H7 (cell line): ENCODE data around the gene AQP9. TPM values are rescaled to one million over a fixed set of nuclear protein-coding genes. Genes with fewer than 3 reads are reported as not detected.

Experiments
- DNase-seq: peaks from one replicate; pipeline ENCODE4 v3.0.0; 2012
- H3K27me3 ChIP-seq: 2 replicates; pipeline ENCODE4 v1.6.0; 2011; ENCODE audit warnings: mild to moderate bottlenecking, low read length; ENCODE audit not compliant: control insufficient read depth, insufficient read depth
- H3K36me3 ChIP-seq: replicated peaks from 2 replicates; pipeline ENCODE4 v1.5.1; 2011; ENCODE audit warnings: low read length; ENCODE audit not compliant: control insufficient read depth, insufficient read depth
- H3K4me3 ChIP-seq: 2 replicates; pipeline ENCODE4 v1.5.1; 2011; ENCODE audit warnings: low read depth, mild to moderate bottlenecking, control low read depth, low read length, moderate library complexity; ENCODE audit not compliant: insufficient read depth
- total RNA-seq: library from RNA; depleted of rRNA; stranded (reverse); fragments of >200 nt; shearing (Covaris generic); gene quantifications from 2 replicates; pipeline ENCODE4 v1.2.3, GENCODE V29; 2014

AQP9 gene
- total RNA-seq, 1 experiment from 2014 or later: not detected

DNA sequence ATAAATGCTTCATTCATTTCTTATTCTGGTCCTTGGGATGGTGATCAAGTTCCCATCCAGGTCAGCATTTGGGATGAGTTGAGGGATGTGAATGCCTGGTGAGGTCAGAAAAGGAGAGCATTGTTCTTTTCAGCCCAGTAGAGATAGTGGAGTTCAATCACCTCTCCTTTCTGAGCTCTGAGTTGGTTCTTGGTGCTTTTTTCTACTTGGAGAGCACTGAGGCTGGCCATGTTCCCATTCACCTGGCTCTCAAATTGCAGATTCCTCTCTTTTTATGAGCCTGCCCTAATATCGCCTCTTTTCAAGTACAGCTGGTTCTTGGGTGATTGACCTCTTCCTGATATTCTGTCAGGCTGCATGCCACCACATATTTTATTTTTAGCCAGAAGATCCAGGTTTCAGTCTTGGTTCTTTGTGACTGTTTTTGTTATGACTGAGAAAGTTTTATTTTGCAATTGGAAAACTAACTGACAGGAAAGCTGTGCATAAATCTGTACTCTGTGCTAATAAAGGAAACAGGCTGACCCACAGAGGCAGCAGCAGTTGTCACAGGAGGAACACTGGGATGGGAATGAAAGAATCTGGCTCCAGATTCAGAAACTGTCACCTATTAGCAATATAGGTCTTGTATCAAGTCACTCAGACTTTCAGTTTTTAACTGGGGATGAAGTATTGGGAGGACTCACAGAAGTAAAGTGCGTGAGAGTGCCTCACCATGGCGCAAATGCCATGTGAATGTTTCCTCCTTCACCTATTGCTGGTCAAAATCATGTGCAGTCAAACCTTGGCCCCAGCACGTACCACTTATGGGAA, 10.7 kb downstream of the AQP9 start:
- H3K27me3 ChIP-seq: no peaks in the 10 kb centered on the region
- no peak for DNase-seq
- H3K36me3 ChIP-seq: no peaks in the 10 kb centered on the region
- no peak overlapping the region for H3K4me3 ChIP-seq

DNA sequence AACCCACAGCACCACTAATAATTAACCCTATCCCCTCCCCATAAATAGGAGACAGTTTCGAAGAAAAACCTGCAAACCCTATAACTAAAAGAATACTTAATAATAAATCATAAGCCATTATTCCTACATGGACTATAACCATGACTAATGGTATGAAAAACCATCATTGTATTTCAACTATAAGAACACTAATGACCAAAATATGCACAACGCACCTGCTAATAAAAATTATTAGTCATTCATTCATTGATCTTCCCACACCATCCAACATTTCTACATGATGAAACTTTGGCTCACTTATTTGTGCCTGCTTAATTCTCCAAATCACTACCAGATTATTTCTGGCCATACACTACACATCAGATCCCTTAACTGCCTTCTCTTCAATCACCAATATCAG, 16.6 kb downstream of the AQP9 start:
- no peak for DNase-seq
- H3K27me3 ChIP-seq: no peaks in the 10 kb centered on the region
- H3K36me3 ChIP-seq: no peaks in the 10 kb centered on the region
- H3K4me3 ChIP-seq: no peak overlapping the region

DNA sequence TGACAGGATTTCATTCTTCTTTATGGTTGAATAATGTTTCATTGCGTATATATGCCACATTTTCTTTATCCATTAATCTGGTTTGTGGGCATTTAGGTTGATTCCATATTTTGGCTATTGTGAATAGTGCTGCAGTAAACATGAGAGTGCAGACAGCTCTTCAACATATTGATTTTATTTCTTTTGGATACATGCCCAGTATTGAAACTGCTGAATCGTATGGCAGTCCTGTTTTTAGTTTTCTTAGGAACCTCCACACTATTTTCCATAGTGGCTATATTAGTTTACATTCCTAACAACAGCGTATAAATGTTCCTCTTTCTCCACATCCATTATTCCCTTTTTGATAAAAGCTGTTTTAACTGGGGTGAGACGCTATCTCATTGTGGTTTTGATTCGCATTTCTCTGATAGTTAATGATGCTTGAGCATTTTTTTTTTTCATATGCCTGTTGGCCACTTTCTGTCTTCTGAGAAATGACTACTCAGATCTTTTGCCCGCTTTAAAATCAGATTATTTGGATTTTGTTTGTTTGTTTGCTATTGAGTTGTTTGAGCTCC, 21.7 kb downstream of the AQP9 start:
- no peaks in the 10 kb centered on the region for H3K27me3 ChIP-seq
- H3K4me3 ChIP-seq: no peak overlapping the region
- no peaks in the 10 kb centered on the region for H3K36me3 ChIP-seq
- no peak for DNase-seq

DNA sequence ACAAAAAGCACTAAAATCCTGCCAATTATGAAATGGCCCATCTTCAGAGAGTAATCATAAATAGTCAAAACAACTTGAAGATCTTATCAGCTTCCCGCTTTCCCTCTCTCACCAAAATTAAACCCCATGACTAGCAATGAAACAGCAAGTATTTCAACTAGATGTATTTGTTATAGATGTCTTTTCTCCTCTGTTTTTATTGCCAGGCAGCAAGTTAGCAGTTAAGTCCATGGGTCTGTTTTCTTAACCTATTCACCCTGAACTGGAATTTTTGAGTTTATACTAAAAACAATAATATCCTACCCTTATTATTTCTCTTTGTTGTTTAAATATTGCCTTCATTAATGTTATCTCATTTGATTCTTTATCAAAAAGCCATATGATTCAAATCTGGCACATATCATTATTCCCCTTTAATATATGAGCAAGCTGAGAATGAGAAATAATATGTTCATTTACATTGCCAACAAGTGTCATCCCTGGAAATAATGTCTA, 23.3 kb downstream of the AQP9 start:
- Histone ChIP-seq H3K36me3 (no peaks in the 10 kb centered on the region), H3K27me3 (no peaks in the 10 kb centered on the region), H3K4me3 (no peak overlapping the region)
- no peak for DNase-seq

DNA sequence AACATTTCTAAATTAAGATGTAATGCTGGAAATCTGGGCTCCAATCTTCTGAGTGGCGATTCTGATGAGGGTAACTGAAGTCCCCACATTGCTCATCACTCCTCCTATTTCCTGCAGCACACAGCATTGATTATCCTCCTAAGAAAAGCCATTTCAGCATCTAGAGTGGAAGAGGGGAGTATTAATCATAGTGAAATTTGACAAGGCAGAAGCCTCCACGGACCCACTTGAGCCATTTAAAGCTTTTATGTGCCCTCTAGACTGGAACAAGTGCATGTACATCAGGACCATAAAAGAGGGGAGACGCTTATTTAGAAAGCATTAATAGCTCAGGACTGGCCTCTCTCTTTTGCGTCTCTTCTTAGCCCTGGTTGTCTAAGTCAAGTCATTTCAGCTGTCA, 25.8 kb downstream of the AQP9 start:
- DNase-seq: no peak
- no peaks in the 10 kb centered on the region for H3K27me3 ChIP-seq
- no peak overlapping the region for H3K4me3 ChIP-seq
- no peaks in the 10 kb centered on the region for H3K36me3 ChIP-seq

DNA sequence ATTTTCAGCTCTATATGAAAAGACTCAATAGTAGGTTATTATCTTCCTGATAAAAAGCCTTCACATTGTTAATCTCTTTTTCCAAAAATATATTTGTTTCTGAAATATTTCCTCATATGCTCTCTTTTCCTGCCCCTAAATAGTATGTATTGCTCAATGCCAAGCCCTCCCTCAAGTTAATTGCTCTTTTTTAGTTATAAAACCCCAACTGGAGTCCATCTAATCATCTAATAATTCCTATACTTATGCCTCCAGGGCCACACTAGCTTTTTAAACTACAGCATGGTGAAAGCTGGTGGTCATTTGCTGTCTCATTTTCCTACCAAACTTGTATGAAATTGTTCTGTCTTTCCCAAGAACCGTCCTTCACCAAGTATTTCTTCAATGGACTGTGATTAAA, 26.7 kb downstream of the AQP9 start:
- Histone ChIP-seq H3K36me3 (no peaks in the 10 kb centered on the region), H3K4me3 (no peak overlapping the region), H3K27me3 (no peaks in the 10 kb centered on the region)
- no peak for DNase-seq

DNA sequence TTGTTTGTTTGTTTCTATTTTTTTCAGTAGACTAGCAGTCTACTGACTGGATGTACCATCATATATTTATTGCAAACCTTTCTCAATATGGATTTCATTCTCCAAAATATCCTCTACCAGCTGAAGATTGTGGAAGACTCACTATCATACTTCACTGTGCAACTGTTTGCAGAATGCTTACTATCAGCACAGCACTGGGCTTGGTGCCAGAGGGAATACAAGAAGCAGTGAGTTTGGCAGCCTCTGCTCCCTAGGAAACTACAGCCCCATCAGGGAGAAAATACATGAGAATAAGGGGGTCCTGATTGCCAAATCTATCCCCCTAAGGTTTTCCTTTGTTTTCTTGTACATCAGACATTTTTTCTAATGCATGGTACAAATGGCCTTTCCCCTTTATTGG, 27.5 kb downstream of the AQP9 start:
- no peak for DNase-seq
- Histone ChIP-seq H3K4me3 (no peak overlapping the region), H3K36me3 (no peaks in the 10 kb centered on the region), H3K27me3 (no peaks in the 10 kb centered on the region)

DNA sequence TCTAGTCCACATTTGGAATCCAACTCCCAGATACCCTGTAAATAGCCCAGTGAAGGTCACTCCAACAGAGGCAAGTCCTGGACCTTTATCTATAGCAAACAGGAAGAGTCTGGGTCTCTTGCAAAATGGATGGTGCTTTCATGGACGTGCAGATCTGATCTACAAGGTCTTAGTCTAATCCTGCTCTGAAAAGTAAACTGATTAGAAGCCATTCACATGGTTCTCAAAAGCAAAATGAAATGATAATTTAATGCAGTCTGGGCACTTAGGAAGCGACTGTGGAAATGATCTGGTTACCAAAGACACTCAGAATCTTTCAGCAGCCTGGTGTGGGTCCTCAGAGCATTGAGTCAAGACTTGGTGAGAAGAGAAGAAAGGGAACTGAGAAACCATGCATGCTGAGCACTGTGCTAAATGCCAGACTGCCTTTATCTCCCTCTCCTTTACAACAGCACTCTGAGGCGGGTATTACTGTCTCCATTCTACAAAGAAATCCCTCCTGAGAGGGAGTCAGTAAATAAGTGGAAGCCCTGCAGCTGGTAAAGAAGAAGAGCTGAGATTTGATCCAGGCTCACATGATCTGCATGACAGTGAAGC, 29.0 kb downstream of the AQP9 start:
- H3K4me3 ChIP-seq: no peak overlapping the region
- DNase-seq: no peak

DNA sequence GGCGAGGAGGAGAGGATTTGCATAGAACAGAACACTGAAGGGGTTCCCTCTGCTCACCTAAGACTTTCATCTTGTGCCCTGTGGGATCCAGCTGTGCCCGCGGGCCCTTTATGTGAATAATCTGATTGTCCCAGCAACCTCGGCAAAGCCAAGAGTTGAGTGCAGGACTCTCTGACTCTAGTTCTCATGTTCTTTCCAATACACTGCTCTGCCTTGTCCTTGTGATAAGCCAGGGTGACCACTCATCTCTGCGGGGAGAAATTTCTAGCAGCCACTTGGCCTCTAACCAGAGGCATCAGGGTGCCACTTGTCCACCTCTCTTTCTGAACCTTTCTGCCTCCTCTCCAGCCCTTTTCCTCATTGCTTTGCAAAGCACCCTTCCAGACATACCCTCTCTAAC, 31.8 kb downstream of the AQP9 start:
- H3K36me3 ChIP-seq: no peaks in the 10 kb centered on the region
- DNase-seq: no peak

More for the DNA sequence above, 29.0 kb downstream of the AQP9 start:
- Histone ChIP-seq H3K27me3 (no peaks in the 10 kb centered on the region), H3K36me3 (no peaks in the 10 kb centered on the region)

DNA sequence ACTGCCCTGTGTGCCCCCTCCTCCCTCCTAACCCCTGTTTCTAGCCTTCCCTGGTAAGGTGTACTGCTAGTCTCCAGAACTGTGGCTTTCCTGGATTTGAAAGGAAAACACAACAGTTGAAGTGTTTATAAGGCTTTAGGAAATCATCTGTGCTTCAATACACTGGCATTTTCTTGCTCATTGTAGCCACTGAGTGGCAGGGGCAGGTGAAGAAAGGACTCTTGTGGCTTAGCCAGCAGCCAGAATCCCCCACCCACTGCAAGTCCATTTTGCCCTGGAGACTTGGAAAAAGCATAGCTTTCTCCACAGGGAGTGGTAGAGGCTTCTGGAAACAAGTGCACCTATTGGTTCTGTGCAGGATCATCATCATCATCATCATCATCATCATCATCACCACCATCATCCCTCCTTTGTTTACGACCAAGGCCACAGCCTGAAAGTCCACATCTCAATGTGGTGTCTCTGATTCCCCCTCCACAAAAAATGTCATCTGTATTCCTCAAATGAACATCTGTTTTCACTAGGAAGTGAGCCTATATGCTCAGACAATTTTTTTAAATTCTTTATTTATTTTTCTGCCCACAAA, 33.4 kb downstream of the AQP9 start:
- H3K4me3 ChIP-seq: no peak overlapping the region
- H3K36me3 ChIP-seq: no peaks in the 10 kb centered on the region
- no peak for DNase-seq
- no peaks in the 10 kb centered on the region for H3K27me3 ChIP-seq

More for the DNA sequence above, 31.8 kb downstream of the AQP9 start:
- H3K27me3 ChIP-seq: no peaks in the 10 kb centered on the region
- no peak overlapping the region for H3K4me3 ChIP-seq

DNA sequence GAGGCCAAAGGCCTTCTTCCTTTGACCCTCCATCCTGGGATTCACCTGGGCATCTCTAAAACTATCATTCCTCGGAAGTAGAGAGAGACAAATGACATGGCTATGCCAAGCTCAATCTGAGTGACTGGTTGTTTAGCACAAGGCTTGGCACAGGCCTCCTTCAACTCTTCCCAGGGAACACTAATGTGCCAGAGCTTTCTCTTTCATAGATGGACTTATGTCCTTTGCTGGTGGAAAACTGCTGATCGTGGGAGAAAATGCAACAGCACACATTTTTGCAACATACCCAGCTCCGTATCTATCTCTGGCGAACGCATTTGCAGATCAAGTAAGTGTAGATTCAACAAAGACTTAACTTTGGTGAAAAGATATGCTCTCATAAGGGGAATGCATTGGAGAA, 36.5 kb downstream of the AQP9 start:
- no peak for DNase-seq
- Histone ChIP-seq H3K27me3 (no peaks in the 10 kb centered on the region), H3K36me3 (no peaks in the 10 kb centered on the region), H3K4me3 (no peak overlapping the region)

DNA sequence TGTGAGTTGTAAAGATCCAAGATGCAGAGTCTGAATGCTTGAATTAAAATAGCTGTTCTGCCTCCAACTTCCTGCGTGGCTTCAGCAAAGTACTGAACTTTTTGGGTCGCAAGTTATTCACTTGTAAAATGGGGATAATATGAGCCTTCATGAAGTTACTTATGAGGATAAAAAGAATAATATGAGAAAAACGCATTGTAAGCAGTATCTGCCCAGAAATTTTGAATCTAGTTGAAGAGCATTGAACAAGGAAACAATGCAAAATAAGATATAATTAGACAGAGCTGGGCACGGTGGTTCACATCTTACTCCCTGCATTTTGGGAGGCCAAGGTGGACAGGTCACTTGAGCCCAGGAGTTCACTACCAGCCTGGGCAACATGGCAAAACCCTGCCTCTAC, 37.8 kb downstream of the AQP9 start:
- DNase-seq: no peak
- Histone ChIP-seq H3K4me3 (no peak overlapping the region), H3K27me3 (no peaks in the 10 kb centered on the region), H3K36me3 (no peaks in the 10 kb centered on the region)

DNA sequence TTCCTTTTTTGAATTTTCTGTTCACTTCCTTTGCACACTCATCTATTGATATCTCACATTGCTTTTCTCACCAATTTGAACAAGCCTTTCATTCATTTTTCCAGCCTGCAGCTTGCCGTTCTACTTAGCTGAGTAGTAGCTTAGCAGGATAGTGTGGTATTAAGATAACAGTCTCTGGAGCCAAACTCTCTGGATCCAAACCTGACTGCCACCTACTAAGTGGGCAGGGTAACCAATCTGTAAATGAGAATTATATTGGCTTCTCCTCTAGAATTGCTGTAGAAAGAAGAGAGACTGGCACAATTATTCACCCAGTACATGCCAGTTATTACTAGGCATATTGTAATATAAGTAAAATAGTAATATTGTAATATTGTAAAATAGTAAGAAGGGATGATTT, 40.5 kb downstream of the AQP9 start:
- Histone ChIP-seq H3K4me3 (no peak overlapping the region), H3K36me3 (no peaks in the 10 kb centered on the region), H3K27me3 (no peaks in the 10 kb centered on the region)
- DNase-seq: no peak

DNA sequence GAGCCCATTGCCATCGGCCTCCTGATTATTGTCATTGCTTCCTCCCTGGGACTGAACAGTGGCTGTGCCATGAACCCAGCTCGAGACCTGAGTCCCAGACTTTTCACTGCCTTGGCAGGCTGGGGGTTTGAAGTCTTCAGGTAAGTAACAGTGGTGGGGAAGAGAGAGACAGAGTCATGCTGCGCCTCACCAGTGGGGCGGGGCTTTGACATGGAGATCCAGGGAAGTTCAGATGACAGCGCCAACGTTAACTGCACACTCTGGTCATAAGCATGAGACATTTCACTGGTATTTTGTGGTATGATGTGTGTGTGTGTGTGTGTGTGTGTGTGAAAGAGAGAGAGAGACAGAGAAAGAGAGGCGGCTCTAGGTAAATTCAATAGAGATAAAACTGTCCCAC, 41.0 kb downstream of the AQP9 start:
- Histone ChIP-seq H3K36me3 (no peaks in the 10 kb centered on the region), H3K4me3 (no peak overlapping the region), H3K27me3 (no peaks in the 10 kb centered on the region)
- no peak for DNase-seq
